Osteoblast (primary cell): Measurements from ENCODE around the gene TLL1. TPM values are rescaled to one million over a fixed set of nuclear protein-coding genes. Genes with fewer than 3 reads are reported as not detected.

Source experiments
- DNase-seq: peaks from one replicate; pipeline ENCODE4 v3.0.0; 2011; ENCODE audit warnings: low spot score, mixed read lengths; ENCODE audit not compliant: insufficient read length; ENCODE audit errors: missing footprints
- H2AFZ ChIP-seq: 2 replicates; pipeline ENCODE4 v1.6.0; 2011; ENCODE audit warnings: mild to moderate bottlenecking, low read length
- H3K27ac ChIP-seq: 2 replicates; pipeline ENCODE4 v1.5.1; 2011; ENCODE audit warnings: mild to moderate bottlenecking, low read depth, low read length, moderate library complexity
- H3K27me3 ChIP-seq: 2 replicates; pipeline ENCODE4 v1.6.0; 2012; ENCODE audit warnings: mild to moderate bottlenecking, control low read depth, inconsistent platforms, low read length, moderate library complexity; ENCODE audit not compliant: insufficient read depth
- H3K36me3 ChIP-seq: 2 replicates; pipeline ENCODE4 v1.5.1; 2011; ENCODE audit warnings: mild to moderate bottlenecking, low read length, control low read depth, moderate library complexity; ENCODE audit not compliant: insufficient read depth
- H3K4me1 ChIP-seq: 2 replicates; pipeline ENCODE4 v1.5.1; 2011; ENCODE audit warnings: mild to moderate bottlenecking, low read length, control low read depth, moderate library complexity; ENCODE audit not compliant: insufficient read depth
- H3K4me2 ChIP-seq: 2 replicates; pipeline ENCODE4 v1.6.0; 2011; ENCODE audit warnings: mild to moderate bottlenecking, low read length; ENCODE audit not compliant: insufficient read depth
- H3K4me3 ChIP-seq: fragments of 200-600 bp; sonication (generic); 3 replicates; pipeline ENCODE4 v1.5.1; 2012; ENCODE audit warnings: mild to moderate bottlenecking, low read length, inconsistent platforms; ENCODE audit not compliant: insufficient read depth
- H3K79me2 ChIP-seq: 2 replicates; pipeline ENCODE4 v1.6.0; 2012; ENCODE audit warnings: mild to moderate bottlenecking, low read length, control low read depth, inconsistent platforms; ENCODE audit not compliant: insufficient read depth
- H3K9me3 ChIP-seq: 2 replicates; pipeline ENCODE4 v1.5.1; 2011; ENCODE audit warnings: low read depth, low read length, control low read depth
- H4K20me1 ChIP-seq: 2 replicates; pipeline ENCODE4 v1.6.0; 2012; ENCODE audit warnings: mild to moderate bottlenecking, low read length, control low read depth; ENCODE audit not compliant: insufficient read depth
- total RNA-seq: library from RNA; depleted of rRNA; stranded (reverse); fragments of >200 nt; gene quantifications from 2 replicates; pipeline ENCODE4 v1.2.3, GENCODE V29; 2012
- TF ChIP-seq, protein P1 (sequence below): IDR thresholded peaks from 2 replicates; pipeline ENCODE4 v1.5.1; 2011; ENCODE audit warnings: mild to moderate bottlenecking, low read depth, low read length, moderate library complexity; ENCODE audit errors: extremely low read depth

The TLL1 gene
- total RNA-seq, 1 donor, result 0.36 TPM

DNA sequence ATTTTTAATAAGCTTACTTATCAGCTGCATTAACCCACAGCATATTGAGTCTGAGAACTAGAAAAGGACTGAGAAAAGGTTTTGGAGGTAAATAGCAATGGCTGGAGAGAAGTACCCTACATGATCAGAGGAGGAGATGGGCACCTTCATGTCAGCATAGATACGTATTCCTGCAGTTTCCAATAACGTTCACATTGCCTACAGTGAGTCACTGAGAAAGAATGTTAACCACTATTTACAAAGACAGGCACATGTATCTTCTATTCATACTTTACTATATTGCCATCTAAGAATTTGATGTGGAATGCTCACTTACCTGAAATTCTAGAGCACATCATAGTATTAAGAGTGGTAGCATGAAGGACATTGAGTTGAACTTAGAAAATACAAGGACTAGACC, 92.5 kb downstream of the TLL1 start:
- no peaks in the 10 kb centered on the region for H3K4me1 ChIP-seq
- H3K4me2 ChIP-seq, result no peak overlapping the region
- DNase-seq, result no peak
- H4K20me1 ChIP-seq, result no peaks in the 10 kb centered on the region
- no peaks in the 10 kb centered on the region for H3K27me3 ChIP-seq
- no peak overlapping the region for H2AFZ ChIP-seq
- no peaks in the 10 kb centered on the region for H3K9me3 ChIP-seq
- H3K79me2 ChIP-seq, result no peaks in the 10 kb centered on the region
- no peak overlapping the region for H3K4me3 ChIP-seq
- TF ChIP-seq, protein P1, sequence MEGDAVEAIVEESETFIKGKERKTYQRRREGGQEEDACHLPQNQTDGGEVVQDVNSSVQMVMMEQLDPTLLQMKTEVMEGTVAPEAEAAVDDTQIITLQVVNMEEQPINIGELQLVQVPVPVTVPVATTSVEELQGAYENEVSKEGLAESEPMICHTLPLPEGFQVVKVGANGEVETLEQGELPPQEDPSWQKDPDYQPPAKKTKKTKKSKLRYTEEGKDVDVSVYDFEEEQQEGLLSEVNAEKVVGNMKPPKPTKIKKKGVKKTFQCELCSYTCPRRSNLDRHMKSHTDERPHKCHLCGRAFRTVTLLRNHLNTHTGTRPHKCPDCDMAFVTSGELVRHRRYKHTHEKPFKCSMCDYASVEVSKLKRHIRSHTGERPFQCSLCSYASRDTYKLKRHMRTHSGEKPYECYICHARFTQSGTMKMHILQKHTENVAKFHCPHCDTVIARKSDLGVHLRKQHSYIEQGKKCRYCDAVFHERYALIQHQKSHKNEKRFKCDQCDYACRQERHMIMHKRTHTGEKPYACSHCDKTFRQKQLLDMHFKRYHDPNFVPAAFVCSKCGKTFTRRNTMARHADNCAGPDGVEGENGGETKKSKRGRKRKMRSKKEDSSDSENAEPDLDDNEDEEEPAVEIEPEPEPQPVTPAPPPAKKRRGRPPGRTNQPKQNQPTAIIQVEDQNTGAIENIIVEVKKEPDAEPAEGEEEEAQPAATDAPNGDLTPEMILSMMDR, result no peak
- H3K27ac ChIP-seq, result no peak overlapping the region
- H3K36me3 ChIP-seq, result no peaks in the 10 kb centered on the region

DNA sequence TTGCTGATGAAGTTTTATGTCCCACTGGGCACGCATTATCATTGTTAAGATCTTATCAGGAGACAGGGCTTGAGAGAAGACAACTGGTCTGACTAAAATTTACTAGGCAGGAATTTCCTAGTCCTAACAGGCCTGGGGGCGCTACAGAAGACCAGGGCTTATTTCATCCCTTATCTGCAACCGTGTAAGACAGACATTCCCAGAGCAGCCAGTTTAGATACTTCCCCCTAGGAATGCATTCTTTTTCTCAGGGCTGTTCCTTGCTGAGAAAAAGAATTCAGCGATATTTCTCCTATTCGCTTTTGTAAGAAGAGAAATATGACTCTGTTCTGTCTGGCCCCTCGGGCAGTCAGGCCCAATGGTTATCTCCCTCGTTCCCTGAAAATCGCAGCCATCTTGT, 93.8 kb downstream of the TLL1 start:
- Histone ChIP-seq H3K4me1 (no peaks in the 10 kb centered on the region), H3K27me3 (no peaks in the 10 kb centered on the region), H2AFZ (no peak overlapping the region), H3K27ac (no peak overlapping the region), H3K4me2 (no peak overlapping the region), H3K4me3 (no peak overlapping the region), H3K9me3 (no peaks in the 10 kb centered on the region), H4K20me1 (no peaks in the 10 kb centered on the region), H3K79me2 (no peaks in the 10 kb centered on the region), H3K36me3 (no peaks in the 10 kb centered on the region)
- TF ChIP-seq, protein P1, result no peak
- DNase-seq, result no peak

DNA sequence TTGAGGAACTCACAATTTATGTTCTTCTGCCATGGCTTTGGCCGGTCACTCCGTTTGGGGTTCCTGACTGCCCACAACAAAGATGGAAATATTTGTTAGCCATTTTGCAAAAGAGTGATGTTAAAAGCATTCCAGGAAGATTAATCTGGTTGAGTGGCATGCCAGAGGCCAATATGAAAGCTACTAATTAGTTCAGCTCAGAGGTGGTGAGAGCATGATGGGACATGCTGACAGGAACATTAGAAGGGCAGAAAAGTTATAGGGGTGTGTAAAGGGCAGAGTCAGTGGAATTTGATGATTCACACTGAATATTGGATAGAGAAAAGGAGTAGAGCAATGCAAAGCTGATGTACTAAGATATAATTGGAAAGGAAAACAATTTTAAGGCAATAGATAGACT, 94.4 kb downstream of the TLL1 start:
- H3K4me3 ChIP-seq, result no peak overlapping the region
- no peaks in the 10 kb centered on the region for H3K27me3 ChIP-seq
- DNase-seq, result no peak
- H3K9me3 ChIP-seq, result no peaks in the 10 kb centered on the region
- H3K4me1 ChIP-seq, result no peaks in the 10 kb centered on the region
- no peak overlapping the region for H2AFZ ChIP-seq
- no peaks in the 10 kb centered on the region for H3K36me3 ChIP-seq
- H3K27ac ChIP-seq, result no peak overlapping the region
- H4K20me1 ChIP-seq, result no peaks in the 10 kb centered on the region
- H3K79me2 ChIP-seq, result no peaks in the 10 kb centered on the region
- TF ChIP-seq, protein P1, result no peak
- H3K4me2 ChIP-seq, result no peak overlapping the region

DNA sequence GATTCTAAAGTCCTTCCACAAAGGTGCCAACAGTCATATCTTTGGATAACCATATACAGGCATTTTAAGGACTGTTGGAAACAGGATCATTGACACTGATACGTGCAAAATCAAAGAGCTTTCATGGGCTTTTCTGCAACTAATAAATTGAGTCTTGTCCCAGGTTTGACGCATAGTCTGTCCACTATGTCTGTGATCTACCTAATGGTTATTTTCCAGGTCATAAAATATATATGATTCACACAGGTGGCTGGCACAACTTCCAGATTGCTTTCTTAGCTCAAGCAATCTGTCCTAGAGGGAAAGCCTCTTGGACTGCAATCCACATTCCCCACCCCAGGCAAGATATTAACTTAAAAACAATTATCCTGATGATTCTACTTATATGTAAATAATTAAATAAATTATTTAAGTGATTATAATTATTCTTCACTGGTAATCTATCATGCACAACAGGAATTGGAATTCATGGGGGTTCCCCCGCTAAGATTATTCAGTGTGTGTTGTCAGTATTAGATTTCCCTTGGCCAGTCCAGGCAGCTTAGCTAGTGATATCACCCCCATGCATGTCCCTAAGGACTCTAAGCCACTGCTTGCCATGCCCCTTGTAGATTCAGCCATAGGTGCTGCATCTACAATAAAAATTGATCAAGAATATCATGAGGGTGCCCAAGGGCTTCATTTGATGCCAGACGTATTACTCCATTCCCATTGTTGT, 97.8 kb downstream of the TLL1 start:
- no peaks in the 10 kb centered on the region for H3K4me1 ChIP-seq
- no peak overlapping the region for H3K4me2 ChIP-seq
- TF ChIP-seq, protein P1, result no peak
- no peaks in the 10 kb centered on the region for H3K9me3 ChIP-seq
- H3K27ac ChIP-seq, result no peak overlapping the region
- H4K20me1 ChIP-seq, result no peaks in the 10 kb centered on the region
- H3K27me3 ChIP-seq, result no peaks in the 10 kb centered on the region
- no peaks in the 10 kb centered on the region for H3K79me2 ChIP-seq
- no peak overlapping the region for H3K4me3 ChIP-seq
- no peak overlapping the region for H2AFZ ChIP-seq
- no peak for DNase-seq
- H3K36me3 ChIP-seq, result no peaks in the 10 kb centered on the region
